NB4 (cell line): ENCODE data around the gene GAS7.

Source experiments
- POLR2A ChIP-seq: IDR thresholded peaks from 2 replicates; pipeline ENCODE4 v1.6.1; 2011; ENCODE audit warnings: mild to moderate bottlenecking; ENCODE audit not compliant: insufficient read length; ENCODE audit errors: extremely low read depth
- TF ChIP-seq, protein P1 (sequence below): IDR thresholded peaks from one replicate; pipeline ENCODE4 v1.5.1; 2012; ENCODE audit warnings: low read depth, low read length
- TF ChIP-seq, protein P2 (sequence below): IDR thresholded peaks from 2 replicates; pipeline ENCODE4 v1.6.1; 2011; ENCODE audit warnings: low read depth, low read length

DNA sequence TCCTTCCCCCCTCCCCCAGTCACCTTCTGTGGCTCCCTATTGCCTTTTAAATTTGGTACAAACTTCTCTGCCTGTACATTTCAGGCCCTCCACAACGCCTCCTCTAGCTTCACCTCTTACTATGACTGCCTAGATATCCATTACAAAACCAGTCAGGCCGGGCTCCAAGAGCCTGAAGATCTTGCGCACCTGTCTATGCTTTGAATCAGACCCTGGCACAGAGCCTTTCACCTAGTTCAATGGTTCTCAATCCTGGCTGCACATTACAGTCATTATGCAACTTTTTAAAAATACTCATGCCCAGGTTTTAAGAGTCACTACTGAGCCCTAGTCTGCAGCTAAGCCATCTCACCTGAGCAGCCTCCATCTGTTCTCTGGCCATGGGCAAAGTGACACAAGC, 1.6 kb upstream of the GAS7 start:
- TF ChIP-seq POLR2A = no peak
- TF ChIP-seq, protein P1, sequence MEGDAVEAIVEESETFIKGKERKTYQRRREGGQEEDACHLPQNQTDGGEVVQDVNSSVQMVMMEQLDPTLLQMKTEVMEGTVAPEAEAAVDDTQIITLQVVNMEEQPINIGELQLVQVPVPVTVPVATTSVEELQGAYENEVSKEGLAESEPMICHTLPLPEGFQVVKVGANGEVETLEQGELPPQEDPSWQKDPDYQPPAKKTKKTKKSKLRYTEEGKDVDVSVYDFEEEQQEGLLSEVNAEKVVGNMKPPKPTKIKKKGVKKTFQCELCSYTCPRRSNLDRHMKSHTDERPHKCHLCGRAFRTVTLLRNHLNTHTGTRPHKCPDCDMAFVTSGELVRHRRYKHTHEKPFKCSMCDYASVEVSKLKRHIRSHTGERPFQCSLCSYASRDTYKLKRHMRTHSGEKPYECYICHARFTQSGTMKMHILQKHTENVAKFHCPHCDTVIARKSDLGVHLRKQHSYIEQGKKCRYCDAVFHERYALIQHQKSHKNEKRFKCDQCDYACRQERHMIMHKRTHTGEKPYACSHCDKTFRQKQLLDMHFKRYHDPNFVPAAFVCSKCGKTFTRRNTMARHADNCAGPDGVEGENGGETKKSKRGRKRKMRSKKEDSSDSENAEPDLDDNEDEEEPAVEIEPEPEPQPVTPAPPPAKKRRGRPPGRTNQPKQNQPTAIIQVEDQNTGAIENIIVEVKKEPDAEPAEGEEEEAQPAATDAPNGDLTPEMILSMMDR = no peak
- TF ChIP-seq, protein P2, sequence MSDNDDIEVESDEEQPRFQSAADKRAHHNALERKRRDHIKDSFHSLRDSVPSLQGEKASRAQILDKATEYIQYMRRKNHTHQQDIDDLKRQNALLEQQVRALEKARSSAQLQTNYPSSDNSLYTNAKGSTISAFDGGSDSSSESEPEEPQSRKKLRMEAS = no peak
